Right forelimb (tissue), 1 donor: ENCODE data around the gene EDN1.
"Not testable (repeated sequence)": the region's sequence is repeated elsewhere in the genome, so short reads cannot be mapped to it uniquely, and the experiment has no call there.

ENCODE experiments used
- DNase-seq: peaks from one replicate; pipeline ENCODE4 v3.0.0-alpha.2; 2018

The EDN1 gene

DNA sequence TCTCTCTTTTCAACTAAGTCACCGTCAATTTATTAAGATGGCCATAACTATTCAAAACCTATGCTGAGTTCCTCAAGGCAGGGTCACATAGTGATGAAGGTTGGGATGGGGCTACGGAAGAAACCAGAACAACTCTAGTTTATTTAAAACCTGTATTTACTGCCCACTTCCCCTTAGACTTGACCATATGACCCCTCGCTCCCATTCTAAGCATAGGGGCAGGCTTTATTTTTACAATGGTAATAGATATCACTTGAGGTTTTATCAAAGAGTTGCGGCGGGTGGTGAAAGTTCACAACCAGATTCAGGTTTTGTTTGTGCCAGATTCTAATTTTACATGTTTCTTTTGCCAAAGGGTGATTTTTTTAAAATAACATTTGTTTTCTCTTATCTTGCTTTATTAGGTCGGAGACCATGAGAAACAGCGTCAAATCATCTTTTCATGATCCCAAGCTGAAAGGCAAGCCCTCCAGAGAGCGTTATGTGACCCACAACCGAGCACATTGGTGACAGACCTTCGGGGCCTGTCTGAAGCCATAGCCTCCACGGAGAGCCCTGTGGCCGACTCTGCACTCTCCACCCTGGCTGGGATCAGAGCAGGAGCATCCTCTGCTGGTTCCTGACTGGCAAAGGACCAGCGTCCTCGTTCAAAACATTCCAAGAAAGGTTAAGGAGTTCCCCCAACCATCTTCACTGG is 5.5 kb downstream of the EDN1 start:
- DNase-seq = no peak

DNA sequence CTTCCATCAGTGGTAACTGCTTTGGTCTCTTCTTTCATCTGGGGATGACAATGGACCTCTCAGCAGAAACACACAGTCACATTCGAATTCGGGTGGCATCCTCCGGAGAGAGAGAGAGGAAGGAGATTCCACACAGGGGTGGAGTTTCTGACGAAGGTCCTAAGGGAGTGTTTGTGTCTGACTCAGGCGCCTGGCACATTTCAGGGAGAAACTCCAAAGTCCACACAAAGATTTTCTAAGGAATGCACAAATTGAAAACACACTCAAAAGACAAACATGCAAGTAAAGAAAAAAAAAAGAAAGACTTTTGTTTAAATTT is 6.1 kb downstream of the EDN1 start:
- DNase-seq = no peak

DNA sequence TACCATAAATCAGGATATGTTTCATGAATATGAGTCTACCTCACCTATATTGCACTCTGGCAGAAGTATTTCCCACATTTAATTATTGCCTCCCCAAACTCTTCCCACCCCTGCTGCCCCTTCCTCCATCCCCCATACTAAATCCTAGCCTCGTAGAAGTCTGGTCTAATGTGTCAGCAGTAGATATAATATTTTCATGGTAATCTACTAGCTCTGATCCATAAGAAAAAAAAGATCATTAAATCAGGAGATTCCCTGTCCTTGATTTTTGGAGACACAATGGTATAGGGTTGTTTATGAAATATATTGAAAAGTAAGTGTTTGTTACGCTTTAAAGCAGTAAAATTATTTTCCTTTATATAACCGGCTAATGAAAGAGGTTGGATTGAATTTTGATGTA is 6.4 kb downstream of the EDN1 start:
- DNase-seq = no peak

GRCh38 chr6:12297363-12298016 is 7.3 kb downstream of the EDN1 start:
- DNase-seq = no peak

DNA sequence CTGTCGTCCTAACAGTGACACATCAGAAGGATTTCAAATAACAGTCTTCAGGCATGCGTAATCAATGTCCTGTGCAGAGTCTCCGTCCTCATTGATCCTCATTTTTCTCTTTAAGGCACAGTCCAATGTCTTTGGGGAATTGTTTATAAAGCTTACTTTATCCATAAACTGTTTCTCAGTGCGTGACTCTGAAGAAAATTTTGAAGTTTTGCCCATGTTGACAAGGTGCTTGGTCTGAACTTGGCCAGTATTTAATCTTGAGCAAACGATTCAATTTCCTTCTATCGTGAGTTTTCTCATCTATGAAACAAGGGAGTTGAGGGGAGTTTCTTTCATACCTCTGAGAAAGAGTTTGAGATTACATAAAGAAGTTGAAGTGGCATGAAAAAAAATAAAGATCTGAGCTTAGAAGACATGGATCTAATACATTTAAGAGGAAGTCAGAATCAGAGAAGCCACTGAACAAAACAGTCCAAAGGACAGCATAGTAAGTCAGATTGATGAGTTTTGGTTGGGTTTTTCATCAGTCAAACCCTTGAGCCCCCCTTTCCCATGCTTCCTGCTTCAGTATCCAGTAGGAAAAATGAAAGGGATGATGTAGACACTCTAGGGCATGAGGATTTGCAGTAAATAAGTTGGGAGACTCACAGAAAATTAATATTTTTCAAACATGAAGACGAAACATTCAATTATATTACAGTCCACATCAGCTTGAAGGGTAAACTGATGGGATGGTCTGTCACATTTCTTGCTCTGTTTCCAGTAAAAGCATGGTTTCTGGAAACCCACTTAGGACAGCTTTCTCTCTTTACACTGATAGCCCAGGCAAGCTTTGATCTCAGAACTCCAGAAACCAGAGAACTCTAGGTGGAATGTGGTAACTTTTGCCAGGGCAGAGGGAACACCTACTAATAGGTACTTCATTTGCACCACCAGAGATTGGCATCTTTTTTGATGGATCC is 8.1 kb downstream of the EDN1 start:
- no peak for DNase-seq

- DNase-seq = no peak
Observed at GRCh38 chr6:12298995-12299394, 8.8 kb downstream of the EDN1 start.

DNA sequence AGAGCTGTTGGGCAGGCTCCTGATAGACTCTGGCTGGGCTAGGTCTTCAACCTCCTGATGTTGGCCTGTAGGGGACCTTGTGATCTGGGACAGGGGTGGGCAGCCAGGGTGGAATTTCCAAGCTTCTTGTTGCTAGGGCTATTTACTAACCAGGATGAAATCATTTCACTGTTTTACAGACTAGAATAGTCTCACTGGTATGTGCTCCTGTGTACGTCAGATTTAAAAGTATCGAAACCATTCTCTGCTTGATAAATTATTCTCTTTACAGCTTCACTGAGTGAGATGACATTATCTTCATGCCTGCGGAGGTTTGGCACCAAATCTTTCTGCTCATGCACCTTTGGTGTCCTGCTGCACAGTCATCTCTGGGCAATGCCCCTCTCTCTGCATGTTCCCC is 10.9 kb downstream of the EDN1 start:
- no peak for DNase-seq

DNA sequence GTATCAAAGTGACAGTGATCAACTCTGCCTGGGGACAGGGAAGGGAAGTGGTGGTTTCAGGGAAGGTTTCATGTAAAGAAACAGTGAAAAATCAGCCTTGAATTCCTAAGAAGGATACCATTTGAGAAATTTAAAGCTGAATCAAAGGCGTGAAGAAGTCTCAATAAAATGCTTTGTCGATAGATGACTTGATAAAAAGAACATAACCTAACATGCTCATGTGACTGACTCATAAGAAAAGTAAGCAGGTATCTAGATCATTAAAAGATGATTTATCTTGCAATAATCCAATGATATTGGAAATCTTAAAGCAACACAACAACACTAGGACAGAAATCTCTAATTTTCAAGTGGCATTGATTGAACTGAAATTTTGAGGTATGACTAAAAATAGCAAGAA is 14.3 kb downstream of the EDN1 start:
- no peak for DNase-seq

- no peak for DNase-seq
Observed at GRCh38 chr6:12309070-12309469, 18.9 kb downstream of the EDN1 start.

GRCh38 chr6:12311106-12311505 is 20.9 kb downstream of the EDN1 start:
- DNase-seq = no peak

DNA sequence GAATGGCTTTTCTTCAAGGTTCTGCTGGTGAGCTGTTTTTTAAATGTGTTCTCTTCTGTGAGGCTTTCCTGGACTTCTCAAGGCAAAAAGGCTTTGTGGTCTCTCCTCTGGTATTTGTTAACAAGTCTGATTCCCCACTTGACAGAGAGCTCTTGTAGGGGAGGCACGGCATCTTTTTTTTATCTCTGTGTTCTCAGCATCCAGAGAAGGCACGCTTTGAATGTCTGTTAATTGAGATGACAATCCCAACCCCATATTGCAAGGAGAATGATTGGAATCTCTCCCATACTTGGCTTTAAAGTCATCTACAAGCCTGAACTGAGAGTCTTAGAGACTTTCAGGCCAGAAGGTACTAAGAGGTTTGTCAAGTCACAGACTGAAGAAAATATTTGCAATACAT is 22.6 kb downstream of the EDN1 start:
- no peak for DNase-seq

DNA sequence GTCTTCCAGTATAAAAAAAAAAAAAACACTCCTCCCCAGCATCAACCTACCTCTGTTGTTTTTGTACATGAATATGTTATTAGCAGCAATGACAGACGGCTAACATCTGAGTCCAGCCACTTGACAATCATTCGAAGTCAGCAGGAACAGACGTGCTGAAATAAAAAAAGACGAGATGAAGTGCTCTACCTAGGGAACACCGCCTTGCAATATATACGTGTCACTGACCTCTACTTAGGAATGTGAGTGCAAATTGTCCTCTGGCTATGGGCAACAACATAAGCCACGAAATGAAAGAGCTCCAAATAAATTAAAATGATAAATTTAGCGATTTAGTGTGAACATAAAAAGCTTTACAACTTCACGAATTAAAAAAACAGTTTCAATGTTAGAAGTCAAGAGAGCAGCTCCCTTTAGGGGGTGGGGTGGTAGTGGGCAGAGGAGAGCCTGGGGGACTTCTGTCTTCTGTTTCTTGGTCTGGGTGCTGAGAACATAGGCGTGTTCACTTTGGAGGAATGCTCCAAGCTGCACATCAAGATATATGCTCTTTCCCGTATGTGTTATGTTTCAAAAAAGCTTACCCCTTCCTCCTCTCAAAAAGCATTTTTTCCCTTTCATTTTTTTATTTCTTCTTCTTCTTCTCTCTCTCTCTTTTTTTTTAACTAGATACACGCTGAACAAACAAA is 23.3 kb downstream of the EDN1 start:
- no peak for DNase-seq

DNA sequence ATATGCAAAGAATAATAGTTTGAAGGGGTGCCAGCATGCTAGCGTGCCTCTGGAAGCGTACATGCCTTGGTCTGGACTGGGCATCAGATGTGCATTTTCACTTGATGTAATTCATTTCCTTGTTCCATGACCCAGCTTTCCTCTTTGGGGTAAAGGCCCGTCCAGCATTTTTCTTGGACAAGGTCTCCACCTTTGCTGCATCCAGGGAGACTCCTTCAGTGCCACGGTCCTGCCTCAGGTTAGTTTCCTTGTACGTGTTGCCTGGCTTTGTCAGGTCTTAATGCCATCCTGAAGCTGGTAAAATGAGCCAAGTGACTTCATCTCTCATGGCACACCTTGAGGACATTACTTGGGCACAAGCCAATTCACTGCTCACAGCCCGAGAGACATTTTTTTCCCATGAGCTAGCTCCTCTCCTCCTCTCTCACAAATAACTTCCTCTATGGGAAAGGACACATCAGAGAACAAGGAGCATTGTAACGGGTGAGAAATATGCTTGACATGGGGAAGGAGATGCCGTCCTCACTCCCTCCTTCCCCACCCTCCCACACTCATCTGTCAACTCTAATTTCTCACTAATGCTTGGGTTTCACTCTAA is 23.9 kb downstream of the EDN1 start:
- DNase-seq = no peak

- DNase-seq = no peak
Observed at GRCh38 chr6:12314751-12315150, 24.6 kb downstream of the EDN1 start.

GRCh38 chr6:12315292-12316081 is 25.3 kb downstream of the EDN1 start:
- no peak for DNase-seq

DNA sequence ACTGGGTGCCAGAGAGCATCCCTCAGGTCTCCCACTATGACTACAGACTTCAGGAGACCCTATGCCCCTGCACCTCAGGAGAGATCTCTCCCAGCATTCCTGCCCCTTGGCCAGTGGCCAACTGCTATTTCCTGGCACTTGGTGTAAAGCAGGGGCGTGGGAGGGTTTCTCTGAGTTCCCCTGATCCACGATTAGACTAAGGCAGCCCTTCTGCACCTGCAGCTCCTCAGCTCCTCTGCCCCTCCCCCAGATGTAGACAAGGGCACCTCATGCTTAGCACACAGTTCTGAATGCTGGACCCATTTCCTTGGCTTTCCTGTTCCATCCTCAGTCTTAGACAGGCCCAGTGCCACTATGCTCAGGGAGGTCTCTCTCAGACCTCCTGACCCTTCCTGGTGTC is 28.6 kb downstream of the EDN1 start:
- no peak for DNase-seq

DNA sequence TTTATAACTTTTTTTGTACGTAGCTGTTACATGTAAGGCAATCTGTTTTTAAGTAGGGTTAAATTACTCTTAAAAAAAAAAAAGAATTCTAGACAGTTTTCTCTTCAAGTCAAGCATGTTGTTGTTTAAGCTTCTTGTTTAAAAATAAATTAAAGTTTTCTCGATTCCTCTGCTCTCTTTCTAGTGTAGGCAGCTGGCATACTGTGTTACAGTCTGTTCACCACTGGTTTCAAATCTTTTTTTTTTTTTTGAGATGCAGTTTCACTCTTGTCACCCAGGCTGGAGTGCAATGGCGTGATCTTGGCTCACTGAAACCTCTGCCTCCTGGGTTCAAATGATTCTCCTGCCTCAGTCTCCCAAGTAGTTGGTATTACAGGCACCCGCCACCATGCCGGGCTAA is 29.9 kb downstream of the EDN1 start:
- not testable (repeated sequence) for DNase-seq

- no peak for DNase-seq
Observed at GRCh38 chr6:12324099-12324498, 33.9 kb downstream of the EDN1 start.

DNA sequence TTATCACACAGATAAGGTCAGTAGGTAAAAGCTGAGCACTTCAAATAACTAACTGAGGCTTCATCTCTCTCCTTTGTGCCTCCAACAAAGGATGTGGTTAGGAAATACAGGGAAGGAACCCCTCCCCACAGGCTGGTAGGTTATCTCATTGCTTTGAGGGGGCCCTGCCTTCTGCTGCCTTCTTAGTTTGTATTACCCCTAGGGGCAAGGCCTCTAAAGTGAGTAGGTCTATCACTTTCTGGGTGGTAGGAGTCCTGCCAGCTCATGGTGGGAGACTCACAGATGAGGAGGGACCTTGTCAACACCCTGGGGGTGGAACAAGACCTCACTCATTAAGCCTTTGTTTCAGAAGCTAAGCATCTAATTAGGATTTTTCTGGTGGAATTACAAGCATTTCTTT is 34.6 kb downstream of the EDN1 start:
- DNase-seq = no peak

- DNase-seq = no peak
Observed at GRCh38 chr6:12325872-12326271, 35.7 kb downstream of the EDN1 start.

DNA sequence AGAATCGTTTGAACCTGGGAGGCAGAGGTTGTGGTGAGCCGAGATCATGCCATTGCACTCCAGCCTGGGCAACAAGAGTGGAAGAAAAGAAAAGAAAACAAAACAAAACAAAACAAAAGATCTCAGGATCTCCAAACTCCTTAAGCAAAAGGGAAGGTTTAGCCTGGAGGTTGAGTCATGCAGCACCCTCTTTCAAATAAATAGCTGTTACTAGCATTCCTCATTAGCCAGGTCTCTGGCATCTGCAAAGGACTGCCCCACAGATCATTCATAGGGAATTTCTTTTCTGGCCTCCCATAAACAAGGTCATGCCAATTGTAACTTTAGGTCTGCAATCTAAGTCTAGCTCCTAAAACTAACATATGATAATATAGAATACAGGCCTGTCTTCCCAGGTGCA is 37.2 kb downstream of the EDN1 start:
- no peak for DNase-seq

- DNase-seq = no peak
Observed at GRCh38 chr6:12327988-12328387, 37.8 kb downstream of the EDN1 start.
